ENCODE data around the gene TSSK6.

TSSK6 gene

DNA sequence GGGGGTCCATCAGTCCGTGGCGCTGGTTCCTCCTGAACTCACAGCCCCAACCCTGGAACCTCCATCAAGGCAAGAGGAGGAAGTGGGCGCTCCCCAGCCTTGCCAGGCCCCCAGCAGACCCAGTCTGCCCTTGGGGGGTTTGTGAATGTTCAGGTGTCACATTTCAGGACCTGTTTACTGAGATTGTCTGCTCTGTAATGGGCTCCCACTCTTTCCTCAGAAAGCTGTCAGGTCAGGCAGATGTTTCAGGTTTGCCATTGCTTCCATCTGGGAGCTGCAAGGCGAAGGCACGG lies 29.4 kb downstream of the TSSK6 start:
- H3K4me3 ChIP-seq (ENCODE audit: low read depth, low read length), result no peak overlapping the region
- in situ Hi-C loops (cut with HindIII; ENCODE audit: low sequenced_read_pairs), result no loop called here
- DNase-seq (ENCODE audit: low read depth), result no peak
- TF ChIP-seq CTCF (IDR thresholded peaks at IDR 0.05; ENCODE audit: low read depth, low read length, missing control alignments), result no peak

- H3K4me3 ChIP-seq (ENCODE audit: low read depth, low read length), result no peak overlapping the region
- in situ Hi-C loops (cut with HindIII; ENCODE audit: low sequenced_read_pairs), result no loop called here
- no peak for DNase-seq (ENCODE audit: low read depth)
These were observed 30.0 kb downstream of the TSSK6 start for GRCh38 chr19:19485161-19485997.

DNA sequence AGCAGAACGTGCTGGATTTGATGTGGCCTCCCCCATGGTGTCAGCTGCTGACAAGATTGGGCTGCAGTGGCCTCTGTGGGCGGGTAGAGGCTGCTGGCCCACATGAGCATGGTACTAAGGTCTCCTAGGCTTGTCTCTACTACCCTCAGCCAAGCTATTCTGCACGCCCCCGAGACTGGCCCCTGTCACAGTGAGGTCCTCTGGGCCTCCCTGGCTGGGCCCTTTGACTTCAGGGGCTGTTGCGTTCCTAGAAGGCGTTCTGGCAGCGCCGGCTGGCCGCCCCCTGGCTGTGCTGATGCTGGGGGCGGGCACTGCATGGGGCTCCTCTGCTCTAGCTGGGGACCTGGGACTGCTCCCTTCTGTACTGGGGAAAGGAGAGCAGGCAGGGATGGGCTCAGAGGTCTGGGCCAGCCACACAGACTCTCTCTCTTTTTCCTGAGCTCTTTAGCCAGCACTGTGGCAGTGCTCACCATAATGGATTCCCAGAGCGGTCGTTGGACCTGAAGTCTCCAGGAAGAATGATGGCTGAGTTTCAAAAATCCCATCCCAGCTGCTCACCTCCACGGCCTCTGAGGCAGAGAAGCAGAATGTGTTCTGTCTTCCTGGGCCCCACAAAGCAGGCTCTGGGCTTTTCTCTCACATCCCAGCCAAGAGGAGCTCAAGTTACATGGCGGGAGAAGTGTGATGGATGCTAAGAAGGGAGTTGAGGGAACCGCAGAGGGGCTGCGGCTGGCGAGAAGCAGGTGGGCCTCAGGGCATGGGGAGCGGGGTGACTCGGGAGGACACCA lies 32.3 kb downstream of the TSSK6 start:
- no peak for DNase-seq (ENCODE audit: low read depth)
- in situ Hi-C loops (cut with HindIII; ENCODE audit: low sequenced_read_pairs), result no loop called here
- H3K4me3 ChIP-seq (ENCODE audit: low read depth, low read length), result no peak overlapping the region
- no peak for TF ChIP-seq CTCF (IDR thresholded peaks at IDR 0.05; ENCODE audit: low read depth, low read length, missing control alignments)

More at GRCh38 chr19:19485161-19485997, 30.0 kb downstream of the TSSK6 start:
- TF ChIP-seq CTCF (IDR thresholded peaks at IDR 0.05; ENCODE audit: low read depth, low read length, missing control alignments), result no peak

GRCh38 chr19:19480688-19481087 lies 34.7 kb downstream of the TSSK6 start:
- H3K4me3 ChIP-seq (ENCODE audit: low read depth, low read length), result no peak overlapping the region
- TF ChIP-seq CTCF (IDR thresholded peaks at IDR 0.05; ENCODE audit: low read depth, low read length, missing control alignments), result no peak
- in situ Hi-C loops (cut with HindIII; ENCODE audit: low sequenced_read_pairs), result no loop called here
- DNase-seq (ENCODE audit: low read depth), result peak; percentile 41

DNA sequence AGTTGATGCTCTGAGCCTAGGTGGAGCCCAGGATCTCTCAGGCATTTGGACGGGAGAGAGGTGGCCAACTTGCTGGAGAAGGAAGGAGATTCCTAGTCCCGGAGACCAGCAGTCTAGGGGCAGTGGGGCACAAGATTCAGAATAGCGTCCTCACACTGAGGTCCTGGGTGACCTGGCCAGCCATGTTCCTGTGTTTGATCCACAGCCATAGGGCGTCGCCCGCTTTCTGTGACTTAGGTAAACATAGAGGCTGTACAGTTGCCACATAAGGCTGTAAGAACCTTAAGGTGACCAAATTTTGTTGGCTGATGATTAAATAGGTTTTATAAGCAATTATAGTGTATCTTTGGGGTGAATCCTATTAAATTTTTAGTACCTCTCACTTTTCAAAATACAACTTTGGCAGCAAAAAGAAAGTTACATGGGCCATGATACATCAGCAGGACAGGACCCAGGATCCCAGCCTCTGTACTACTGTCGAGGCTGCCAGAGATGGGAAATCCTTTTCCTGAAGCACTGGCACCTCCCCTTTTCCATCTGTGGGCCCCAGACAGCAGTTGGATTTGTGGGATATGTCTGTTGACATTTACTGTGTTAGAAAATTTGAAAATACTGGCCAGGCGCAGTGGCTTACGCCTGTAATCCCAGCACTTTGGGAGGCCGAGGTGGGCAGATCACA lies 37.5 kb downstream of the TSSK6 start:
- no peak for TF ChIP-seq CTCF (IDR thresholded peaks at IDR 0.05; ENCODE audit: low read depth, low read length, missing control alignments)
- no peak overlapping the region for H3K4me3 ChIP-seq (ENCODE audit: low read depth, low read length)
- in situ Hi-C loops (cut with HindIII; ENCODE audit: low sequenced_read_pairs), result no loop called here
- no peak for DNase-seq (ENCODE audit: low read depth)

All from astrocyte of the cerebellum (primary cell).